GM19328 (cell line): ENCODE results near the gene ZSCAN22.
"Not testable (repeated sequence)": the region's sequence is repeated elsewhere in the genome, so short reads cannot be mapped to it uniquely, and the experiment has no call there.

Experiments used
- ATAC-seq: cut with Tn5 transposase; IDR thresholded peaks from one replicate; pipeline ENCODE4 v1.9.1; 2021; ENCODE audit warnings: mild to moderate bottlenecking, moderate library complexity; ENCODE audit not compliant: unreplicated experiment

The ZSCAN22 gene

DNA sequence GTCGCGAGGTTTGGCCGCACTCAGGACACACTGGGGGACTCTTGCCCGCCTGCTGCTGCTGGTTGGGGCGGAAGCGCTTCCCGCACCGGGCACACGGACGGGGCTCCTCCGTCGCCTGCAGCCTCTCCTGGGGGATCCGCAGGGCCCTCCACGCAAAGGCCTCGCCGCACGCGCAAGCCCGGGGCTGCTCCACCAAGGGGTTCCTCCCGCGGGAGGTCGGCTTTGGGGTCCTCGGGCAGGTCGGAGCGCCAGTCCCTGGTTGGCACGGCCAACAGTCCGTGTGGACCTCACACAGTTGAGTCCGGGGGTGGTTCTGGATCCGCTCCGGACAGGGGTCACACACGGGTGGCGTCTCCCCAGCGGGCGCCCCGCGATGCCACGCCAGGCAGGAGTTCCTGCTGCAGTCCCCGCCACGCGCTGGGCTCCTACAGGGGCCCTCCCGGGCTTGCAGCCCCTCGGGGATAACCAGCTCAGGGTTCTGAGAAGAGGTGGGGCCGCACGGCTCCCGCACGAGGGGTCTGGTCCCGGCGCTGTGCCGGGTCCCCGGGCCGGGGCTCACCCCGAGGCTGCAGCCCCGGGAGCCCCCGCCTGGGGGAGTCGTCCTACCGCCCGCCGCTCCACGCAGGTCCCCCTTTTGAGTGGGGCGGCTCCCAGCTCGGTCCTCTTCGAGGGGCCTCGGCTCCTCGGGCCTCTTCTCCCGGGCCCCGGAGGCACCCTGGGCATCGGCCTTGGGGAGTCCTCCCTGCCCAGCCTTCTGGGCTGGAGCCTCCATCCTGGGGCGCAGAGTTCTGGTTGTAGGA is 42.0 kb downstream of the ZSCAN22 start:
- no peak for ATAC-seq

DNA sequence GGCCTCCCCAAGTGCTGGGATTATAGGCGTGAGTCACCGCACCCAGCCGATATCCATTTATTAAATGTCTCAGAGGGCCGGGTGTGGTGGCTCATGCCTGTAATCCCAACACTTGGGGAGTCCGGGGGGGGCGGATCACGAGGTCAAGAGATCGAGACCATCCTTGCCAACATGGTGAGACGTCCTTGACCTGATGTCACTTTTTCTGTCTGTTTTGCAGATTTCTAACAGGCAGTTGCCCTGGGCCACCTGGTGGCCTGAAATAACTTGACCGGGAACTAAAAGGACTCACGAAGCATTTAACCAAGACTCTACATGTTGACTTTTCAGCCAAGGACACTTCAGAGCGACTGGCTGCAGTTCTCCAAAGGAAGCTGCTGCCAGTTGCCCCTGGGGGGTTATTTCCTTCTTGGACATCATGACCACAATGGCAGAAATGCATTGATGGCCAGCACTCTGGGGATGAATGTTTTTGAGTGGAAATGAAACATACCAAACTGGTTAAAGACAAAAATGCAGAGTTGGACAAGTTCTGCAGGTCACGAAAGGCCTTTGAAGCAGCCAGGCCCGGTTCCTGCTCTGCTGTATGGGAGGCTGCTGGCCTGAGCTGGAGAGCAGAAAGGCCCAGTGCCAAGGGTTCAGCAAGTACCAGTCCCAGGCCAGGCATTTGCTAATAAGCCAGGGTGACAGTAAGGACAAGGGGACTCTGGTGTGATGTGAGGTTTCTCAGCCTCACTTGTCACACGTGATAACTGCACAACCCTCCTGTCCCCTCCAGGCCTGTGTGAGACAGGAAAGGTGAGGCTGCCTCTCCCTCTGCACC is 45.7 kb downstream of the ZSCAN22 start:
- no peak for ATAC-seq

DNA sequence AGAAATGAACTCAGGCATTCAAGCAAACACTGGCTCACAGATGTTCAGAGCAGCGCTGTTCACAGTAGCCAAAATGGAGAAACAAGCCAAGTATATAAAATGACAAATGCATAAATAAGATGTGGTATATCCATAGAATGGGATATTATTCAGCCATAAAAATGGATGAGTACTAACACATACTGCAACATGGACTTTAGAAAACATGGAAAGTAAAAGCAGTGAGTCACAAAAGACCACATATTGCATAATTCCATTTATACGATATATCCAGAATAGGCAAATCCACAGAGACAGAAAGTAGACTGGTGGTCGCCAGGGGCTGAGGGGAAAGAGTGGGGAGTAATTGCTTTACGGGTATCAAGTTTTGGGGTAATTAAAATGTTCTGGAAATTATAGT is 47.4 kb downstream of the ZSCAN22 start:
- ATAC-seq = no peak

DNA sequence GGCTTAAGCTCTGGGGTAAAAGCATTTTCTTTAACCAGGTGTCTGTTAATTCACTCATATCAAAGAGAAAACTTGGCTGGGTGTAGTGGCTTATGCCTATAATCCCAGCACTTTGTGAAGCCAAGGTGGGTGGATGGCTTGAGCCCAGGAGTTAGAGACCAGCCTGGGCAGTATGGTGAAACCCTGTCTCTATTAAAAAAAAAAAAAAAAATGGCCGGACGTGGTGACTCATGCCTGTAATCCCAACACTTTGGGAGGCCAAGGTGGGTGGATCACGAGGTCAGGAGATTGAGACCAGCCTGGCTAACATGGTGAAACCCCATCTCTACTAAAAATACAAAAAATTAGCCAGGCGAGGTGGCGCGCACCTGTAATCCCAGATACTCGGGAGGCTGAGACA is 49.9 kb downstream of the ZSCAN22 start:
- ATAC-seq = not testable (repeated sequence)

DNA sequence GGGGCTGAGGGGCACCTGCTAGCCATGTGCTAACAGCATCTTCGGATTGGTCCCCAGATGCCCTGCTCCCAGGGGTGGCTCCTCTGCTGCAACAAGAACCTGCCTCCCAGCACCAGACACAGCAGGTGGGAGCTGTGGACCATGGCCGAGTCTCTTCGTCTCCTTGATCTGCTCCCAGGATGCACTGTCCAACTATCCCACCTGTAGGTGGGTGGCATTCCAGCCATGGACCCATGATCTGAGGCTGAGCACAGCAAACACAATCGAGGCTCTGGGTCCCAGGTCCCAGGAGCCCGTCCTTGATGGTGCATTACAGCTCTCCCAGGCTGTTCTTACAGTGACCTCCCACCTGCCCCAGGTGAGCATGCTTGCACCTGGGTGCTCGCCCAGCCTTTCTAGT is 52.5 kb downstream of the ZSCAN22 start:
- no peak for ATAC-seq

DNA sequence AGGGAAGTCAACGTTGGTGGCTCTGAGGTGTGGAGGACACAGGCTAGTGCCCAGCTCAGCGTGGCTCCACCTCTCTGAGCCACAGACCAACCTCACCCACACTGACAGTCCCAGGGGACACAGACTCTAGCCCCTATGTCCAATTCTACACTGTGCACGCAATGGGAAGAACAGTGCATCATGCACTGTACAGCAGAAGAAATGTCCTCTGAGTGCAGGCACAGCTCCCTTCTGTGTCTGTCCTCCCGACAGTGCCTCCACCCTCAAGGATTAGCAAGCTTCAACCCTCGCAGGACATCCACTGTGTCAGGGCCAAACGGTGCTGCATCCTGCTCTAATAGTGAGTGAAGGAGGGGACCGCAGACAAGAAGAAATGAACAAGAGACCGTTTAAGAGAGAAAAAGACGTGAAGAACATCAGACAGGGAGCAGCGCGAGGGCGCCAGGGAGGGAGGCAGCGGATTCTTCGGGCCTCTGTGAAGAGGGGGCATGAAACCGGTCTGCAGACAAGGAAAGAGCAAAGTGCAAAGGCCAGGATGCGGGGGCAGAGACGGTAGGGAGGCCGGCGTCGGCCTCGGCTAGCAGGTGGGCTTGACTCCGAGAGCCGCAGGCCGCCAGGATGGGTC is 53.4 kb downstream of the ZSCAN22 start:
- no peak for ATAC-seq

DNA sequence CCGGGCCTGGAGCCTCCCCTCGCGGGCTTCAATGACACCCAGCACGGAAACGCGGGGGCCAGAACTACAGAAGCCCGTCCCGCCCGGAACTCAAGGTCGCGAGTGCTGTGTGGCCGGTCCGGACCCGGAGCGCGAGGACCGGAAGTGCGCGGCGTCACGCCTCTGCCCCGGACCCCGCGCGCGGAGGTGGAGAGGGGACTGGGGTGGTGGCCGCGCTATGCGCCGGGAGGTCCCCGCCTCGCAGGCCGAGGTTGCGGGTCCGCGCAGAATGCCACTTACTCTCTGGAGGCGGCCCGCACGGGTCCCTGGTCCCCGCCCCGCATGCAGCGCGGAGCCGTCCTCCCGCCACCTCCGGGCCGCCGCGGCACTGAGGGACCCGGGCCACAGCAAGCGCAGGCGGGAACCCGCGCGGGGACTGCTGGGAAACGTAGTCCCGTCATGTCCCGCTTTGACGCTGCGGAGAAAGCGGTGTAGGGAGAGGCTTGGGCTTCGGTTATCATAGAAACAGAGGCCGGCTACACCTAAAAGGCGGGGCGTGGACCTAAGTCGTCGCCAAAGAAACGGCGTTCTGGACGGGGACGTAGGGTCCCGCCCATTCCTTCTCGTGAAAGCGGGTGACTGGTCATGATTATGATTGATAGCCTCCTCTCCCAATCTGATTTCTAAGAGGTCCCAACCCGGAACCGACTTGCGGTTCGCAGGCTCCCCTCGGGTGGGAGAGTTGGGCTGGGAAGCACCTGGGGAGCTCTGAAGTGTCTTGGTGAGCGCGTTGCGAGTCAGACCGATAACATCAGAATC is 54.1 kb downstream of the ZSCAN22 start, which contains the start of gene ZNF837:
ZNF837 (minus strand) TSS at position 369 of the 798 bp plus-strand sequence. CDS start 11,698 bp downstream, outside the sequence.
- ATAC-seq = peak; percentile 86

DNA sequence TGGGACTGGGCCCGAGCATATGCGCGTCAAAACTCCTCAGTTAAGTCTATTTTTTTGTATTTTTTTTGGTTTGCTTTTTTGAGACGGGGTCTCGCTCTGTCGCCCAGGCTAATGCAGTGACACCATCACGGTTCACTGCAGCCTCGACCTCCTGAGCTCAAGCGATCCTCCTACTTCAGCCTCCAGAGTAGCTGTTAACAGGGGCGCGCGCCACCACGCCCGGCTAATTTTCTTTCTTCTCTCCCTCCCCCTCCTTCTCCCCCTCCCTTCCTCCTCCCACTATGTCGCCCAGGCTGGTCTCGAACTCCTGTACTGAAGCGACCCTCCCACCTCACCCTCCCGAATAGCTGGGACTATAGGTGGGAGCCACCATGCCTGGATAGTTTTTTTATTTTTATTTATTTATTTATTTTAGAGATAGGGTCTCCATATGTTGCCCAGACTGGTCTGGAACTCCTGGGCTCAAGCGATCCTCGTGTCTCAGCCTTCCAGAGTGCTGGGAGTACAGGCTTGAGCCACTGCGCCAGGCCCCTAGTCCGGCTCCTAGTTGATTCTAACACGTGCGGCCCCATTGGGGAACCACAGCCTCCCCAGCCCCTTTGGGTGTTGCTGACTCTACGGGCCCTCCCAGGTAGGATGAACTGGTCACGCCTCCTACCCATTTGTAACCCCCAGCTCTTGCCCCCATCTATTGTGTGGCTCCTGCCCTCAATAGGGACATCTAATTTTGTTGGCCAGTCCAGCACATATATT is 54.8 kb downstream of the ZSCAN22 start:
- ATAC-seq = no peak

DNA sequence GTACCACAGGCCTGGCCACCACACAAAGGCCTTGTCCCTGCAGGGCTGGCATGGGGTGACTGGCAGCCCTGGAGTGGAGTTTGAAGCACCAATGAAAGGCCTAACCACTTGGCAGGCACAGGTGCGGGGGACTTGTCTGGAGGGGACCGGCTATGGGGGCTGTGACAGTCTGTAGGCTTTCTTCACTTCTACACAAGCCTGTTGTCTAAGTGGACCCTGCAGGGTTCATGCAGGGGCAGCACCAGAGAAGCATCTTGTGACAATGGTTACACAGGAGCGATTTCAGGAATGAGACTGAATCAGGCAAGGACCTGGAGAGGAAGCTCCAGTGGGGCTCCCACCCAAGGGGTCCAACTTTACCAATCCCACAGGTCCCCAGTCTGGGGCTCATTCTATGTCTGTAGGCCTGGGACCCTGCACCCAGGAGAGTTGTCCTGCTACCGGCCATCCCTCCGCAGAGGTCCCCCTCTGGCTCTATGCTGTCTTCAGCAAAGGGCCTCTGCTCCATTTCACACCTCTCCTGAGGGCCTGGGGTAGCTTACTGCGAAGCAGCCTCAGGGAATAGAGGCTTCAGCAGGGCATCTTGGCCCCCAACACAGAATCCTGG is 56.3 kb downstream of the ZSCAN22 start:
- ATAC-seq = no peak

DNA sequence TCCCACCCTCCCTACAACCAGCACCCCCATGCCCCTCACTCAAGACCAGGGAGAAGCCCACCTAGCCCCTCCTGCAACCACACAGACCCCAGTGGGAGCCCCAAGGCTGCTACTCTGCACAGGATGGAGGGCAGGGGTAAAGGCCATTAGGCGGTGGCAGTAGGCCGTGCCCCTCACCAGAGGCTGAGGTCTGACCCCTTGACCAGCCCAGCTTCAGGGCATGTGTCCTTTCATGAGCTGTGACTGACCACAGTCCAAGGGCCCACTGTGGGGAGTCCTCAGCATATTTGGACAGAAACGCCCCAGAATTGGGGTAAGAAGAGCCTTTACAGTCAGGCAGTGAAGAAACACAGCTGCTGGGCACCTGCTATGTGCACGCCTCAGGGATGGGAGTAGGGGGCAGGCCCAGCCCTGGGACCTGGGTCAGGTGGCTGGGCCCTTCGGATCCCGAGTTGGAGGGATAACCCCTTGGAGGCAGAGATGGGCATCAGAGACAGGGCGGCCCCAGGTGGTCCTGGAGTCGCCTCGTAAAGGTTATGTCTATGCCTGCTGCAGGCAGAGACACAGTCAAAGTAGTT is 58.6 kb downstream of the ZSCAN22 start:
- no peak for ATAC-seq

DNA sequence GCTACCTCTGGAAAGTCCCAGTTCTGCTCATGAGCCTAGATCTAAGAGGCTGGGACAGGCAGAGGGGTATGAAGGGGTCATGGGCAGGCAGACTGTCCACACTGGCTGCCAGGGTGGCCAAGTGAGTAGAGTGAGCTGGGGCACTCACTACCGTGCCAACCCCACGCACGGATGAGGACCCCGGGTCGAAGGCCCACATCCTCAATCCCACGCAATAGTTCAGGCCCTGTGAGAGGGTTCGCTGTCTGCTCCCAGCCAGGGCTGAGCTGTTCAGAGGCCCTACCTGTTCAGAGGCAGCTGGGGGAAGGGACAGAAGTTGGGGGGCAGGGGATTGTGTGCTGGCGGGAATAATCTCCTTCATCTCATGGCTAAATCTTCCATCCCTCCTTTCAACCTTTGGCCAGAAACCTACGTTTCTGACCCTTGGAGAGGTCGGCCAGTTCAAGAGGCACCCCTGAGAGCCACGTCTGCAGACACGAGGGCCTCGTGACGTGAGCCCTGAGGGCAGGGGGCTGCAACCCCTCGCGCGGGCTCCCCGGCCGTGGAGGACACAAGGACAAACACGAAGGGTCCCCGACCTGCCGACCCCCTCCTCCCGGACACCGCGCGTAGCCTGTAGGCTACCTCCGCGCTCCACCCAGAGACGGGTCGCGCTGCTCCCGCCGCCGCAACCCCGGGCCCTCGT is 59.2 kb downstream of the ZSCAN22 start:
- peak; percentile 19 for ATAC-seq

DNA sequence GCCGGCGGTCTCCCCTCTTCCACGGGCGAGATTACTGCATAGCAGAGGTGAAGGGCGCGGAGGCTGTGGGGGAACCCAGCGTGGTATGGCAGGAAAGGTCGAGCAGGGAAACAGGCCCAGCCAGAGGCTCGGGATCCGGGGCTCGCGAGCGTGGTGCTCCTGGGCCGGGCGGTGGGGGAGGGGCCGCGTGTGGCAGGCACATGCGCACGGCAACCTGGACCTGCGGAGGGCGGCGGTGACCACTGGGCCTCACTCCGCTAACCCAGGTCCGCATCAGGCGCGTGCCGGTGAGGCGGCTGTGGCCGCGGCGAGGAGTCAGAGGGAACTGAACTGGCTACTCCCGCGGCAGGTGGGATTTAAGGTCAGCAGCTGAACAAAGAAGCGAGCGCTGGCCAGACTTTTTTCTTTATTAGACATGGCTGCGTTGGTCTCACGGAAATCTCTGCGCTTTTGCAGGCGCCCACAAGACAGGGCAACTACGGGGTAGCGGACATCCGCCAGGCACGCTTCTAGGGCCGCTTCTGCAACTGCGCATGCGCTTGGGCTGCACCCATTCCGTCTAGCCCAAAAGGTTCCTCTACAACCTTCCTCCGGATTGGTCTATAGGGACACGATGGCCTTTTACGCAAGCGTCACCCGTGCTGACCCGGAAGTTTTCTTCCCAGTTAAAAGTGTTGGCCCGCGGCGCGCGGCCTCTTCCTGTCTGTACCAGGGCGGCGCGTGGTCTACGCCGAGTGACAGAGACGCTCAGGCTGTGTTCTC is 60.0 kb downstream of the ZSCAN22 start, which contains the start of gene RPS5:
RPS5 (plus strand) TSS at position 694 of the 762 bp plus-strand sequence. CDS start 869 bp downstream, outside the sequence.
- peak; percentile 84 for ATAC-seq

DNA sequence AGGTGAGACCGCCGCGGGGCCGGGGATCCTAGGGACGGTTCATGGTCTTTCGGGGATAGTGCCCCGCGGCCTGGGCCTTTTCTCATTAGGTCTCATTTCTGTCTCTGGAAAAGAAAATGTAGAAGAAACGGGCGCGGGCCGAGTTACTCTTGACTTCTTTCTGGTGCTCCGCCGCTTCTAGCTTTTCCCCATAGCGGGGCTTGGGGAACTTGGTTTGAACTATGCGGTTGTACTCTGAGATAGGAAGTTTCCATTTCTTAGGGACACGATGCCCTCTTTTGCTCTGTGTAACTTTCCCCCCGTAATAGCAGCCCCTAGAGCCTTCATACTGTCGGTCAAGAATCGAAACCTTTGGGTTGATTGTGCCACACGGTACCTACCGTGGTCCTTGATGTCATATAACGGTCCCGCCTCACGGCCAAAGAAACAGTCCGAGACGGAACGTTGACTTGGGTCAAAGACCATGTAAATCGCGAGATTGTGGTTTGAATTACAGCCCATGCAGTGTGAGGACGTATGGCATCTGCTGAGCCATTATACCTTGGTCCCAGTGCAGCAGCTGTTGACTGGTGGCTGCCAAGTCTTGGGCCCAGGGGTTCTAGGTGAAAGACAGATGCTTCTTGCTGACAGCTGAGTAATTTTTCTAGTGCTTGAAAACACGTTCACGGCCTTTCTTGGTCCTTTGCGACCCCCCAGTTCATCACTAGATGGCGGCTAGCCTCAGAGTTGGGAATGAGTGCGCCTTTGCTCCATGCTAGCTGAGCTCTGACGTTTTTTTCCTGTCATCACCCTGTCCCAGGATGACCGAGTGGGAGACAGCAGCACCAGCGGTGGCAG is 60.8 kb downstream of the ZSCAN22 start:
- ATAC-seq = no peak

DNA sequence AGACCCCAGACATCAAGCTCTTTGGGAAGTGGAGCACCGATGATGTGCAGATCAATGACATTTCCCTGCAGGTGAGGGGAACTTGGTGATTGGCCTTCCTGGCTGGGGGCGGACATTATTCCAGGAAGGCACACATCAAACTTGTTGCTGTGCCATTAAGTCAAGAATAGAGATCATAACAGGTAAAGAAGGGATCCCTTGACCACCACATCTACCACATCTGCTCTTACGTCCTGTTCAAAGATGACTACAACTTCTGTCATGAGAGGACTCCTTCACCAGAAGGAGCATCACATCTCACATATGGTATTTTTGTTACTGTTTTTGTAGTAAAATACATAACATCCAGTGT is 61.4 kb downstream of the ZSCAN22 start:
- ATAC-seq = no peak
